ENCODE results near the gene TMEM14B.

Gene TMEM14B

DNA sequence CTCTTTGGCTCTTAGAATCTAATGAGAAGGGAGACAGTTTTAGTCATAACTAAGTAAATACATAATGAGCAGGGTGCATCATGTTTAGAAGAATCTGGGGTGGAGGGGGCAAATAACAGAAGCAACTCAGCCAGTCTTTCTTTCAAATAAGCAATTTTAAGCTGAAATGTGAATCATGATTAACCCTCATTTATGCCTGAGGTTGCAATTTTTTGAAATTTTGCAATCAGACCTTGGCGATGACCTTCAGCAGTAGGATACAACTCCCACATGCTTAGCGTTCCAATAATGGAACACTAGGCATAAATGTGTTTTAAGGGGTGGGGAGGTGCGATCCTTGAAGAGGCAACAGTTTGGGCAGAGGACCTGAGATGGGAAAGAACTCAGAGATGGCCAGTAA lies 30.6 kb downstream of the TMEM14B start (continued):
- TF ChIP-seq ZNF391 (tag by site-specific recombination; IDR thresholded peaks at IDR 0.05; ENCODE audit: borderline replicate concordance, low read depth) = no peak
- TF ChIP-seq, protein P1, sequence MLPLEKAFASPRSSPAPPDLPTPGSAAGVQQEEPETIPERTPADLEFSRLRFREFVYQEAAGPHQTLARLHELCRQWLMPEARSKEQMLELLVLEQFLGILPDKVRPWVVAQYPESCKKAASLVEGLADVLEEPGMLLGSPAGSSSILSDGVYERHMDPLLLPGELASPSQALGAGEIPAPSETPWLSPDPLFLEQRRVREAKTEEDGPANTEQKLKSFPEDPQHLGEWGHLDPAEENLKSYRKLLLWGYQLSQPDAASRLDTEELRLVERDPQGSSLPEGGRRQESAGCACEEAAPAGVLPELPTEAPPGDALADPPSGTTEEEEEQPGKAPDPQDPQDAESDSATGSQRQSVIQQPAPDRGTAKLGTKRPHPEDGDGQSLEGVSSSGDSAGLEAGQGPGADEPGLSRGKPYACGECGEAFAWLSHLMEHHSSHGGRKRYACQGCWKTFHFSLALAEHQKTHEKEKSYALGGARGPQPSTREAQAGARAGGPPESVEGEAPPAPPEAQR (tag by site-specific recombination; IDR thresholded peaks at IDR 0.05) = no peak
- TF ChIP-seq ZSCAN30 (tag by site-specific recombination; IDR thresholded peaks at IDR 0.05) = no peak
- TF ChIP-seq PRDM1 (tag by site-specific recombination; IDR thresholded peaks at IDR 0.05) = no peak

DNA sequence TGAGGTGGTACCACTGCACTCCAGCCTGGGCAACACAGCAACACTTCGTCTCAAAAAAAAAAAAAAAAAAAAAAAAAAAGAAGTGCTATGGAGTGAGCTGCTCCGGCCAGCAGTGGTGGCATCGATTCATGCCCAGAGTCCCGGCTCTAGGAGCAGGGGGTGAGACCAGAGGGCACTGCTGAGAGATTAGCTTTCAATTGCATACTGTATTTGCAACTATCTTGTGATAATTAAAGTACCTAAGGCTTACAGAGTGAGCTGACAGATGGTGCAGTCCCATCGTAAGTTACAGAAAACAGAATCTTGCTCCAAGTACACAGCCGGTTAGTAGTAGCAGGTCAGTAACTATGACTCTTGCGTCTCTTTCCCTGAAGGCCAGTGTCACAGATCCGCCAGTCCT lies 31.5 kb downstream of the TMEM14B start:
- ChIA-PET POLR2A (interaction anchor here (0.6 kb wide), 1 partner anchor 15 kb away, joined by 4 read pairs; no protein-coding TSS in a partner anchor), CTCF (interaction anchor here (1.1 to 1.6 kb wide), 2 partner anchors 11 to 300 kb away, joined by 3 to 6 read pairs; no protein-coding TSS in a partner anchor)
- Histone ChIP-seq H3K9me3 (ENCODE audit: control insufficient read depth, insufficient read depth, low read depth, low read length) (no peaks in the 10 kb centered on the region), H3K36me3 (ENCODE audit: control insufficient read depth in 2 of 2, insufficient read depth in 1 of 2, low read length in 2 of 2) (peaks cover 9 to 37% of the 10 kb centered on the region in 2 experiments), H3K4me1 (ENCODE audit: control insufficient read depth, insufficient read depth, low read length) (no peaks in the 10 kb centered on the region), H3K4me3 (ENCODE audit: low read depth, low read length) (no peak overlapping the region), H3K27ac (ENCODE audit: extremely low read depth, low read depth, low read length) (no peak overlapping the region)
- no peak for TF ChIP-seq ZNF23 (tag by site-specific recombination; IDR thresholded peaks at IDR 0.05; ENCODE audit: borderline replicate concordance)
- TF ChIP-seq OVOL3 (tag by site-specific recombination; IDR thresholded peaks at IDR 0.05) = no peak
- no peak for TF ChIP-seq ZNF157 (tag by site-specific recombination; IDR thresholded peaks at IDR 0.05)
- TF ChIP-seq ZNF24 (tag by site-specific recombination; IDR thresholded peaks at IDR 0.05) = no peak
- TF ChIP-seq KLF1 (tag by site-specific recombination; IDR thresholded peaks at IDR 0.05) = no peak
- no peak for TF ChIP-seq ZNF670 (tag by site-specific recombination; IDR thresholded peaks at IDR 0.05; ENCODE audit: low read depth)
- TF ChIP-seq ZNF354C (tag by site-specific recombination; IDR thresholded peaks at IDR 0.05; ENCODE audit: borderline replicate concordance, low read depth) = no peak
- TF ChIP-seq, protein P2, sequence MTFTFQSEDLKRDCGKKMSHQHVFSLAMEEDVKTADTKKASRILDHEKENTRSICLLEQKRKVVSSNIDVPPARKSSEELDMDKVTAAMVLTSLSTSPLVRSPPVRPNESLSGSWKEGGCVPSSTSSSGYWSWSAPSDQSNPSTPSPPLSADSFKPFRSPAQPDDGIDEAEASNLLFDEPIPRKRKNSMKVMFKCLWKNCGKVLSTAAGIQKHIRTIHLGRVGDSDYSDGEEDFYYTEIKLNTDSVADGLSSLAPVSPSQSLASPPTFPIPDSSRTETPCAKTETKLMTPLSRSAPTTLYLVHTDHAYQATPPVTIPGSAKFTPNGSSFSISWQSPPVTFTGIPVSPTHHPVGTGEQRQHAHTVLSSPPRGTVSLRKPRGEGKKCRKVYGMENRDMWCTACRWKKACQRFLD (tag by site-specific recombination; IDR thresholded peaks at IDR 0.05) = no peak
- no peak for TF ChIP-seq ZNF600 (tag by site-specific recombination; IDR thresholded peaks at IDR 0.05)
- TF ChIP-seq ZNF221 (tag by site-specific recombination; IDR thresholded peaks at IDR 0.05; ENCODE audit: borderline replicate concordance) = no peak
- TF ChIP-seq IKZF3 (tag by site-specific recombination; IDR thresholded peaks at IDR 0.05) = no peak
- TF ChIP-seq KLF10 (tag by site-specific recombination; IDR thresholded peaks at IDR 0.05) = no peak
- TF ChIP-seq, protein P3, sequence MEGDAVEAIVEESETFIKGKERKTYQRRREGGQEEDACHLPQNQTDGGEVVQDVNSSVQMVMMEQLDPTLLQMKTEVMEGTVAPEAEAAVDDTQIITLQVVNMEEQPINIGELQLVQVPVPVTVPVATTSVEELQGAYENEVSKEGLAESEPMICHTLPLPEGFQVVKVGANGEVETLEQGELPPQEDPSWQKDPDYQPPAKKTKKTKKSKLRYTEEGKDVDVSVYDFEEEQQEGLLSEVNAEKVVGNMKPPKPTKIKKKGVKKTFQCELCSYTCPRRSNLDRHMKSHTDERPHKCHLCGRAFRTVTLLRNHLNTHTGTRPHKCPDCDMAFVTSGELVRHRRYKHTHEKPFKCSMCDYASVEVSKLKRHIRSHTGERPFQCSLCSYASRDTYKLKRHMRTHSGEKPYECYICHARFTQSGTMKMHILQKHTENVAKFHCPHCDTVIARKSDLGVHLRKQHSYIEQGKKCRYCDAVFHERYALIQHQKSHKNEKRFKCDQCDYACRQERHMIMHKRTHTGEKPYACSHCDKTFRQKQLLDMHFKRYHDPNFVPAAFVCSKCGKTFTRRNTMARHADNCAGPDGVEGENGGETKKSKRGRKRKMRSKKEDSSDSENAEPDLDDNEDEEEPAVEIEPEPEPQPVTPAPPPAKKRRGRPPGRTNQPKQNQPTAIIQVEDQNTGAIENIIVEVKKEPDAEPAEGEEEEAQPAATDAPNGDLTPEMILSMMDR (tag by site-specific recombination; IDR thresholded peaks at IDR 0.05) = no peak
- no peak for TF ChIP-seq ZNF10 (tag by site-specific recombination; IDR thresholded peaks at IDR 0.05)
- TF ChIP-seq ZNF404 (tag by site-specific recombination; IDR thresholded peaks at IDR 0.05) = no peak
- TF ChIP-seq ZNF768 (tag by site-specific recombination; IDR thresholded peaks at IDR 0.05) = no peak
- TF ChIP-seq ZFP69B (tag by site-specific recombination; IDR thresholded peaks at IDR 0.05) = no peak

DNA sequence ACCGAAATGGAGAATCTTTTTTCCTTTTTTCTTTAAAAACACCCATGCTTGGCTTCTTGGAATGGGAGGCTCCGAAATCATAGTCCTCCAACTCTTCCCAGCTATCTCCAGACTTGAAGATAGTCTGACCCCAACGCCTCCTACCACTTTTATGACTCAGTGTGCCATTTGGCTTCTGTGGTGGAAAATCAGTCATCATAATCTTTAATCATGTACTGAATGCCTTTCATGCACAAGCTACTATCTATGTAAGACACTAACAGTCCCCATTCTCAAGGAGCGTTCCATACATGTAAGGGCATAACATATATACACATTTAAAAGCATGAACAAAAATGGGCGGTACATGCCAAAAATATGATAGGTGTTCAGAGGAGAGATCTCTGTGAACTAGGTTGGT lies 44.1 kb downstream of the TMEM14B start:
- CTCF ChIA-PET = interaction anchor here (1.5 kb wide), 1 partner anchor 9 kb away, joined by 4 read pairs; no protein-coding TSS in a partner anchor
- Histone ChIP-seq H3K4me3 (ENCODE audit: low read depth, low read length) (no peak overlapping the region), H3K27ac (ENCODE audit: extremely low read depth, low read depth, low read length) (no peak overlapping the region), H3K4me1 (ENCODE audit: control insufficient read depth, insufficient read depth, low read length) (no peaks in the 10 kb centered on the region), H3K9me3 (ENCODE audit: control insufficient read depth, insufficient read depth, low read depth, low read length) (no peaks in the 10 kb centered on the region), H3K36me3 (ENCODE audit: control insufficient read depth in 2 of 2, insufficient read depth in 1 of 2, low read length in 2 of 2) (peaks cover 0 to 4% of the 10 kb centered on the region in 2 experiments; a peak in 2 of 3 replicates)
- TF ChIP-seq ZFP3 (tag by site-specific recombination; IDR thresholded peaks at IDR 0.05; ENCODE audit: low read depth) (no peak), ZNF138 (tag by site-specific recombination; IDR thresholded peaks at IDR 0.05; ENCODE audit: borderline replicate concordance) (no peak), SCRT1 (tag by site-specific recombination; IDR thresholded peaks at IDR 0.05; ENCODE audit: borderline replicate concordance) (no peak), ZNF146 (tag by site-specific recombination; IDR thresholded peaks at IDR 0.05) (no peak), ZNF768 (tag by site-specific recombination; IDR thresholded peaks at IDR 0.05) (no peak), ZNF837 (tag by site-specific recombination; IDR thresholded peaks at IDR 0.05) (no peak), ZSCAN30 (tag by site-specific recombination; IDR thresholded peaks at IDR 0.05) (no peak)
- TF ChIP-seq, protein P4, sequence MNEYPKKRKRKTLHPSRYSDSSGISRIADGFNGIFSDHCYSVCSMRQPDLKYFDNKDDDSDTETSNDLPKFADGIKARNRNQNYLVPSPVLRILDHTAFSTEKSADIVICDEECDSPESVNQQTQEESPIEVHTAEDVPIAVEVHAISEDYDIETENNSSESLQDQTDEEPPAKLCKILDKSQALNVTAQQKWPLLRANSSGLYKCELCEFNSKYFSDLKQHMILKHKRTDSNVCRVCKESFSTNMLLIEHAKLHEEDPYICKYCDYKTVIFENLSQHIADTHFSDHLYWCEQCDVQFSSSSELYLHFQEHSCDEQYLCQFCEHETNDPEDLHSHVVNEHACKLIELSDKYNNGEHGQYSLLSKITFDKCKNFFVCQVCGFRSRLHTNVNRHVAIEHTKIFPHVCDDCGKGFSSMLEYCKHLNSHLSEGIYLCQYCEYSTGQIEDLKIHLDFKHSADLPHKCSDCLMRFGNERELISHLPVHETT (tag by site-specific recombination; IDR thresholded peaks at IDR 0.05) = no peak
- POLR2A ChIA-PET = no interaction called here

Measured in HEK293 (cell line).